Stimulated activated effector memory CD8-positive, alpha-beta T cell treated with anti-CD3 and anti-CD28 coated beads, Interleukin-12 subunit alpha, Interleukin-12 subunit beta, amount 100 ng/mL, for 72 hours (primary cell): Measurements from ENCODE around the gene CCDC24.

Source experiments
- ATAC-seq: fragments of 150-1000 bp; cut with Tn5 transposase; 2 replicates; pipeline ENCODE4 v1.10.0; 2021
- DNase-seq, 2 donors: peaks; one replicate each; pipeline ENCODE4 v3.0.0; 2021 to 2022; ENCODE audit warnings: low spot score in 2 of 2
- H3K27ac Mint-ChIP-seq: one replicate; pipeline ENCODE4 v1.8.0; 2022; ENCODE audit warnings: mild to moderate bottlenecking, mixed read lengths
- H3K36me3 Mint-ChIP-seq: one replicate; pipeline ENCODE4 v1.8.0; 2022; ENCODE audit warnings: mild to moderate bottlenecking, mixed read lengths
- H3K4me1 Mint-ChIP-seq: one replicate; pipeline ENCODE4 v1.8.0; 2022; ENCODE audit warnings: mixed read lengths
- H3K4me3 Mint-ChIP-seq: one replicate; pipeline ENCODE4 v1.8.0; 2022; ENCODE audit warnings: mild to moderate bottlenecking, mixed read lengths
- H3K9me3 Mint-ChIP-seq: one replicate; pipeline ENCODE4 v1.8.0; 2022; ENCODE audit warnings: mixed read lengths

Gene CCDC24

GRCh38 chr1:44044071-44044801 is 52.8 kb downstream of the CCDC24 start:
- ATAC-seq (peak; percentile 72), DNase-seq (no peak)
- H3K4me1 Mint-ChIP-seq: peaks cover 18% of the 10 kb centered on the region
- no peak overlapping the region for H3K4me3 Mint-ChIP-seq
- no peaks in the 10 kb centered on the region for H3K9me3 Mint-ChIP-seq
- H3K27ac Mint-ChIP-seq: no peak overlapping the region
- H3K36me3 Mint-ChIP-seq: no peaks in the 10 kb centered on the region

- H3K27ac Mint-ChIP-seq: no peak overlapping the region
- no peaks in the 10 kb centered on the region for H3K36me3 Mint-ChIP-seq
- H3K4me1 Mint-ChIP-seq: peaks cover 18% of the 10 kb centered on the region
- DNase-seq (no peak), ATAC-seq (no peak)
- H3K4me3 Mint-ChIP-seq: no peak overlapping the region
- no peaks in the 10 kb centered on the region for H3K9me3 Mint-ChIP-seq
Observed at GRCh38 chr1:44045064-44045463, 53.7 kb downstream of the CCDC24 start.
